Endothelial cell of umbilical vein (primary cell): ENCODE results near the gene APBA2.

Source experiments
- EZH2 ChIP-seq: IDR thresholded peaks from 2 replicates; pipeline ENCODE4 v1.6.1; 2012; ENCODE audit warnings: borderline replicate concordance, low read depth, mild to moderate bottlenecking, moderate library complexity, low read length, inconsistent platforms; ENCODE audit not compliant: severe bottlenecking
- FOS ChIP-seq: IDR thresholded peaks from 2 replicates; pipeline ENCODE4 v1.6.1; 2011; ENCODE audit warnings: mild to moderate bottlenecking, low read length, moderate library complexity, borderline replicate concordance; ENCODE audit not compliant: insufficient read depth
- JUN ChIP-seq: IDR thresholded peaks from 2 replicates; pipeline ENCODE4 v1.6.1; 2011; ENCODE audit warnings: borderline replicate concordance, low read depth; ENCODE audit not compliant: insufficient read length, insufficient read depth
- MAX ChIP-seq: IDR thresholded peaks from 2 replicates; pipeline ENCODE4 v1.6.1; 2011; ENCODE audit not compliant: insufficient read depth, insufficient read length
- MYC ChIP-seq: IDR thresholded peaks from one replicate; pipeline ENCODE4 v1.6.1; 2011; ENCODE audit warnings: mild to moderate bottlenecking, low read depth, low read length
- POLR2A ChIP-seq: IDR thresholded peaks from 2 replicates; pipeline ENCODE4 v1.6.1; 2012; ENCODE audit warnings: low read depth, mild to moderate bottlenecking, control low read depth, low read length
- POLR2AphosphoS5 ChIP-seq: IDR thresholded peaks from 2 replicates; pipeline ENCODE4 v1.6.1; 2012; ENCODE audit warnings: low read depth, mild to moderate bottlenecking, control low read depth, low read length, moderate library complexity; ENCODE audit not compliant: insufficient read depth
- TF ChIP-seq, protein P1 (sequence below), 2 donors: IDR thresholded peaks; 1 replicate in 1 of 2; 2 replicates in 1 of 2; pipeline ENCODE4 v1.5.1; 2011; ENCODE audit warnings: low read length in 2 of 2, mild to moderate bottlenecking in 2 of 2, moderate library complexity in 2 of 2, control low read depth in 1 of 2, inconsistent platforms in 1 of 2, low read depth in 1 of 2; ENCODE audit not compliant: insufficient read depth in 1 of 2; ENCODE audit errors: extremely low read depth in 1 of 2

- TF ChIP-seq, protein P1, sequence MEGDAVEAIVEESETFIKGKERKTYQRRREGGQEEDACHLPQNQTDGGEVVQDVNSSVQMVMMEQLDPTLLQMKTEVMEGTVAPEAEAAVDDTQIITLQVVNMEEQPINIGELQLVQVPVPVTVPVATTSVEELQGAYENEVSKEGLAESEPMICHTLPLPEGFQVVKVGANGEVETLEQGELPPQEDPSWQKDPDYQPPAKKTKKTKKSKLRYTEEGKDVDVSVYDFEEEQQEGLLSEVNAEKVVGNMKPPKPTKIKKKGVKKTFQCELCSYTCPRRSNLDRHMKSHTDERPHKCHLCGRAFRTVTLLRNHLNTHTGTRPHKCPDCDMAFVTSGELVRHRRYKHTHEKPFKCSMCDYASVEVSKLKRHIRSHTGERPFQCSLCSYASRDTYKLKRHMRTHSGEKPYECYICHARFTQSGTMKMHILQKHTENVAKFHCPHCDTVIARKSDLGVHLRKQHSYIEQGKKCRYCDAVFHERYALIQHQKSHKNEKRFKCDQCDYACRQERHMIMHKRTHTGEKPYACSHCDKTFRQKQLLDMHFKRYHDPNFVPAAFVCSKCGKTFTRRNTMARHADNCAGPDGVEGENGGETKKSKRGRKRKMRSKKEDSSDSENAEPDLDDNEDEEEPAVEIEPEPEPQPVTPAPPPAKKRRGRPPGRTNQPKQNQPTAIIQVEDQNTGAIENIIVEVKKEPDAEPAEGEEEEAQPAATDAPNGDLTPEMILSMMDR (IDR thresholded peaks at IDR 0.05; ENCODE audit: extremely low read depth in 1 of 2, insufficient read depth in 1 of 2, low read depth in 1 of 2, low read length in 2 of 2), result no peak
- TF ChIP-seq POLR2A (no peak), MYC (no peak), EZH2 (no peak), POLR2AphosphoS5 (no peak), JUN (no peak), MAX (no peak), FOS (no peak)
Observed at GRCh38 chr15:29097971-29098370, 212.2 kb downstream of the APBA2 start.
